ENCODE data around the gene KDM4F. TPM values are rescaled to one million over a fixed set of nuclear protein-coding genes. Genes with fewer than 3 reads are reported as not detected.

KDM4F gene
- total RNA-seq, 1 donor from 2014 or later, result not detected

GRCh38 chr11:95084509-95084908 is 35.3 kb downstream of the KDM4F start:
- TF ChIP-seq CTCF (conservative IDR thresholded peaks at IDR 0.05; ENCODE audit: low read depth, low read length), result no peak
- H3K4me3 ChIP-seq (ENCODE audit: low read depth, low read length), result peak overlapping the region; percentile 1
- DNase-seq (ENCODE audit: low read depth), result no peak

DNA sequence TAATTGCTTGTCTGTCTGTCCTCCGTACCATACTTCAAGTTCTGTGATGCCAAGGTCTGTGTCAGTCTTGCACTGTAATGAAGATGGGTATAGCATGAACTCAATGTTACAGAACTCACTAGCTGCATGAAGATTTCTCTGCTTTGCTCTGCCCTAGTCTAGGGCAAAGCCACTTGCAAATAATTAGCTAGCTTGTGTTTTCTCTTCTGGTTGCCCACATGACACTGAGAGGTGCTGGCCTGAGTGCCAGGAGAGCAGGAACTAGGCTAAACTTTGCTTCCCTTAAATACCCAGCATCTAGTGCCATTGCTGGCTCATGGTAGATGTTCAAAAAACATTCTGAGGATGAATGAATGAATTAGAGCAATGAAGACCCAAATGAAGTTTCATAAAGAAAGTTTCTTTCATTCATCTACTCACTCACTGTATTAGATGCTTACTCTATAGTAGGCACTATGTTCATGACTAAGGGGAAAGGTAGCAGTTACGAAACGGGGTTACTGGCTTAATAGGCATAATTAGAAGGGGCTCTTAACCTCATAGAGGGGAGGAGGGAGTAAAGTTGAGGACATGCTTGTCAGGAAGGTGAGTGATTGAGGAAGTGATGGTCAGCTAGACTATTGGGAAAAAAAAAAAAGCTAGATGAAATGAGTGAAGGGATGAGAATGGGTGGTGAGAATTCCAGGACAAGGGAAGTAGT is 36.0 kb downstream of the KDM4F start:
- no peak for TF ChIP-seq CTCF (conservative IDR thresholded peaks at IDR 0.05; ENCODE audit: low read depth, low read length)
- H3K4me3 ChIP-seq (ENCODE audit: low read depth, low read length), result peak overlapping the region; percentile 1
- no peak for DNase-seq (ENCODE audit: low read depth)

DNA sequence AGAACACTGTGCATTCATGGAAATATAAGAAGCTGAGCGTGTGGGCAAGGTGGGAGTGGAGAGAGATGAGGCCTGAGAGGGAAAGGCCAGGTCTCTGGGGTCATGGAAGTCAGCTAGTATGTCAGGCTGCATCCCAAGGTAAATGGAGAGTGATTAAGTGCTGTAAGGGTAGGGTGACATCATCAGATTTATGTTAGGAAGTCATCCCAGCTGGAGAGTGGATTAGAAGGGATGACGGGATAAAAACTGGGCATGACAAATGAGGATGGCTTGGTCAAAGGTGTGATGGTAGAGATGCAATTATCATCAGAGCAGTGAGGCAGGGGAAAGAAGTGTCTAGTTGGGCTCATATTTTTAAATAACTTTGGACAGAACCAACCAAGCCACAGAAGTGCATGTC is 36.9 kb downstream of the KDM4F start:
- DNase-seq (ENCODE audit: low read depth), result no peak
- no peak for TF ChIP-seq CTCF (conservative IDR thresholded peaks at IDR 0.05; ENCODE audit: low read depth, low read length)
- no peak overlapping the region for H3K4me3 ChIP-seq (ENCODE audit: low read depth, low read length)

GRCh38 chr11:95086836-95087570 is 37.8 kb downstream of the KDM4F start:
- DNase-seq (ENCODE audit: low read depth), result no peak
- no peak for TF ChIP-seq CTCF (conservative IDR thresholded peaks at IDR 0.05; ENCODE audit: low read depth, low read length)
- no peak overlapping the region for H3K4me3 ChIP-seq (ENCODE audit: low read depth, low read length)

GRCh38 chr11:95088946-95089619 is 39.9 kb downstream of the KDM4F start:
- H3K4me3 ChIP-seq (ENCODE audit: low read depth, low read length), result peak overlapping the region; percentile 89
- DNase-seq (ENCODE audit: low read depth), result no peak
- no peak for TF ChIP-seq CTCF (conservative IDR thresholded peaks at IDR 0.05; ENCODE audit: low read depth, low read length)

GRCh38 chr11:95089620-95090542 is 40.7 kb downstream of the KDM4F start, which contains the start of gene ENDOD1:
ENDOD1 (plus strand) TSS chr11:95089846; CDS start chr11:95089928, 82 bp downstream.
- TF ChIP-seq CTCF (conservative IDR thresholded peaks at IDR 0.05; ENCODE audit: low read depth, low read length), result peak; percentile 7
- peak within 1 kb of the TSS; percentile 89 for H3K4me3 ChIP-seq (ENCODE audit: low read depth, low read length)
- DNase-seq (ENCODE audit: low read depth), result no peak

Measured in epithelial cell of proximal tubule (primary cell).